ENCODE measurements around the gene RABEP2. TPM values are rescaled to one million over a fixed set of nuclear protein-coding genes. Genes with fewer than 3 reads are reported as not detected.

RABEP2 gene
- total and polyA plus RNA-seq, 9 of the 15 experiments (the other 6 are each of a cell fraction or from before 2014, with no cell fraction given): 0.15 to 13.4 (median 3.5) TPM

GRCh38 chr16:28974437-28975157 is 49.6 kb upstream of the RABEP2 start, which contains the start of gene SPNS1 (continued):
- TF ChIP-seq KDM1A (IDR thresholded peaks at IDR 0.05) (peak; percentile 93 to 95), SMAD3 (CRISPR knock-in tag; conservative IDR thresholded peaks at IDR 0.05) (no peak), ID3 (CRISPR knock-in tag; IDR thresholded peaks at IDR 0.05) (no peak), ID3 (tag; IDR thresholded peaks at IDR 0.05) (no peak), MAFG (tag; conservative IDR thresholded peaks at IDR 0.05) (no peak), ZBED1 (IDR thresholded peaks at IDR 0.05) (no peak), RBFOX2 (IDR thresholded peaks at IDR 0.05; ENCODE audit: low read depth, low read length) (peak; percentile 88), ZNF699 (CRISPR knock-in tag; IDR thresholded peaks at IDR 0.05; ENCODE audit: insufficient replicate concordance) (no peak), TSC22D4 (tag; IDR thresholded peaks at IDR 0.05) (no peak), ZC3H8 (IDR thresholded peaks at IDR 0.05) (no peak), PKNOX1 (IDR thresholded peaks at IDR 0.05) (peak; percentile 66)
- TF ChIP-seq, protein P1, sequence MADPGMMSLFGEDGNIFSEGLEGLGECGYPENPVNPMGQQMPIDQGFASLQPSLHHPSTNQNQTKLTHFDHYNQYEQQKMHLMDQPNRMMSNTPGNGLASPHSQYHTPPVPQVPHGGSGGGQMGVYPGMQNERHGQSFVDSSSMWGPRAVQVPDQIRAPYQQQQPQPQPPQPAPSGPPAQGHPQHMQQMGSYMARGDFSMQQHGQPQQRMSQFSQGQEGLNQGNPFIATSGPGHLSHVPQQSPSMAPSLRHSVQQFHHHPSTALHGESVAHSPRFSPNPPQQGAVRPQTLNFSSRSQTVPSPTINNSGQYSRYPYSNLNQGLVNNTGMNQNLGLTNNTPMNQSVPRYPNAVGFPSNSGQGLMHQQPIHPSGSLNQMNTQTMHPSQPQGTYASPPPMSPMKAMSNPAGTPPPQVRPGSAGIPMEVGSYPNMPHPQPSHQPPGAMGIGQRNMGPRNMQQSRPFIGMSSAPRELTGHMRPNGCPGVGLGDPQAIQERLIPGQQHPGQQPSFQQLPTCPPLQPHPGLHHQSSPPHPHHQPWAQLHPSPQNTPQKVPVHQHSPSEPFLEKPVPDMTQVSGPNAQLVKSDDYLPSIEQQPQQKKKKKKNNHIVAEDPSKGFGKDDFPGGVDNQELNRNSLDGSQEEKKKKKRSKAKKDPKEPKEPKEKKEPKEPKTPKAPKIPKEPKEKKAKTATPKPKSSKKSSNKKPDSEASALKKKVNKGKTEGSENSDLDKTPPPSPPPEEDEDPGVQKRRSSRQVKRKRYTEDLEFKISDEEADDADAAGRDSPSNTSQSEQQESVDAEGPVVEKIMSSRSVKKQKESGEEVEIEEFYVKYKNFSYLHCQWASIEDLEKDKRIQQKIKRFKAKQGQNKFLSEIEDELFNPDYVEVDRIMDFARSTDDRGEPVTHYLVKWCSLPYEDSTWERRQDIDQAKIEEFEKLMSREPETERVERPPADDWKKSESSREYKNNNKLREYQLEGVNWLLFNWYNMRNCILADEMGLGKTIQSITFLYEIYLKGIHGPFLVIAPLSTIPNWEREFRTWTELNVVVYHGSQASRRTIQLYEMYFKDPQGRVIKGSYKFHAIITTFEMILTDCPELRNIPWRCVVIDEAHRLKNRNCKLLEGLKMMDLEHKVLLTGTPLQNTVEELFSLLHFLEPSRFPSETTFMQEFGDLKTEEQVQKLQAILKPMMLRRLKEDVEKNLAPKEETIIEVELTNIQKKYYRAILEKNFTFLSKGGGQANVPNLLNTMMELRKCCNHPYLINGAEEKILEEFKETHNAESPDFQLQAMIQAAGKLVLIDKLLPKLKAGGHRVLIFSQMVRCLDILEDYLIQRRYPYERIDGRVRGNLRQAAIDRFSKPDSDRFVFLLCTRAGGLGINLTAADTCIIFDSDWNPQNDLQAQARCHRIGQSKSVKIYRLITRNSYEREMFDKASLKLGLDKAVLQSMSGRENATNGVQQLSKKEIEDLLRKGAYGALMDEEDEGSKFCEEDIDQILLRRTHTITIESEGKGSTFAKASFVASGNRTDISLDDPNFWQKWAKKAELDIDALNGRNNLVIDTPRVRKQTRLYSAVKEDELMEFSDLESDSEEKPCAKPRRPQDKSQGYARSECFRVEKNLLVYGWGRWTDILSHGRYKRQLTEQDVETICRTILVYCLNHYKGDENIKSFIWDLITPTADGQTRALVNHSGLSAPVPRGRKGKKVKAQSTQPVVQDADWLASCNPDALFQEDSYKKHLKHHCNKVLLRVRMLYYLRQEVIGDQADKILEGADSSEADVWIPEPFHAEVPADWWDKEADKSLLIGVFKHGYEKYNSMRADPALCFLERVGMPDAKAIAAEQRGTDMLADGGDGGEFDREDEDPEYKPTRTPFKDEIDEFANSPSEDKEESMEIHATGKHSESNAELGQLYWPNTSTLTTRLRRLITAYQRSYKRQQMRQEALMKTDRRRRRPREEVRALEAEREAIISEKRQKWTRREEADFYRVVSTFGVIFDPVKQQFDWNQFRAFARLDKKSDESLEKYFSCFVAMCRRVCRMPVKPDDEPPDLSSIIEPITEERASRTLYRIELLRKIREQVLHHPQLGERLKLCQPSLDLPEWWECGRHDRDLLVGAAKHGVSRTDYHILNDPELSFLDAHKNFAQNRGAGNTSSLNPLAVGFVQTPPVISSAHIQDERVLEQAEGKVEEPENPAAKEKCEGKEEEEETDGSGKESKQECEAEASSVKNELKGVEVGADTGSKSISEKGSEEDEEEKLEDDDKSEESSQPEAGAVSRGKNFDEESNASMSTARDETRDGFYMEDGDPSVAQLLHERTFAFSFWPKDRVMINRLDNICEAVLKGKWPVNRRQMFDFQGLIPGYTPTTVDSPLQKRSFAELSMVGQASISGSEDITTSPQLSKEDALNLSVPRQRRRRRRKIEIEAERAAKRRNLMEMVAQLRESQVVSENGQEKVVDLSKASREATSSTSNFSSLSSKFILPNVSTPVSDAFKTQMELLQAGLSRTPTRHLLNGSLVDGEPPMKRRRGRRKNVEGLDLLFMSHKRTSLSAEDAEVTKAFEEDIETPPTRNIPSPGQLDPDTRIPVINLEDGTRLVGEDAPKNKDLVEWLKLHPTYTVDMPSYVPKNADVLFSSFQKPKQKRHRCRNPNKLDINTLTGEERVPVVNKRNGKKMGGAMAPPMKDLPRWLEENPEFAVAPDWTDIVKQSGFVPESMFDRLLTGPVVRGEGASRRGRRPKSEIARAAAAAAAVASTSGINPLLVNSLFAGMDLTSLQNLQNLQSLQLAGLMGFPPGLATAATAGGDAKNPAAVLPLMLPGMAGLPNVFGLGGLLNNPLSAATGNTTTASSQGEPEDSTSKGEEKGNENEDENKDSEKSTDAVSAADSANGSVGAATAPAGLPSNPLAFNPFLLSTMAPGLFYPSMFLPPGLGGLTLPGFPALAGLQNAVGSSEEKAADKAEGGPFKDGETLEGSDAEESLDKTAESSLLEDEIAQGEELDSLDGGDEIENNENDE (IDR thresholded peaks at IDR 0.05; ENCODE audit: low read depth, low read length): no peak
